ENCODE data around the gene SCRN1.

Gene SCRN1

GRCh38 chr7:29989257-29989995 lies at the start of gene SCRN1:
SCRN1 (minus strand) TSS chr7:29989801; CDS start chr7:29969067, 20,734 bp downstream.
- peak; percentile 5 for DNase-seq

DNA sequence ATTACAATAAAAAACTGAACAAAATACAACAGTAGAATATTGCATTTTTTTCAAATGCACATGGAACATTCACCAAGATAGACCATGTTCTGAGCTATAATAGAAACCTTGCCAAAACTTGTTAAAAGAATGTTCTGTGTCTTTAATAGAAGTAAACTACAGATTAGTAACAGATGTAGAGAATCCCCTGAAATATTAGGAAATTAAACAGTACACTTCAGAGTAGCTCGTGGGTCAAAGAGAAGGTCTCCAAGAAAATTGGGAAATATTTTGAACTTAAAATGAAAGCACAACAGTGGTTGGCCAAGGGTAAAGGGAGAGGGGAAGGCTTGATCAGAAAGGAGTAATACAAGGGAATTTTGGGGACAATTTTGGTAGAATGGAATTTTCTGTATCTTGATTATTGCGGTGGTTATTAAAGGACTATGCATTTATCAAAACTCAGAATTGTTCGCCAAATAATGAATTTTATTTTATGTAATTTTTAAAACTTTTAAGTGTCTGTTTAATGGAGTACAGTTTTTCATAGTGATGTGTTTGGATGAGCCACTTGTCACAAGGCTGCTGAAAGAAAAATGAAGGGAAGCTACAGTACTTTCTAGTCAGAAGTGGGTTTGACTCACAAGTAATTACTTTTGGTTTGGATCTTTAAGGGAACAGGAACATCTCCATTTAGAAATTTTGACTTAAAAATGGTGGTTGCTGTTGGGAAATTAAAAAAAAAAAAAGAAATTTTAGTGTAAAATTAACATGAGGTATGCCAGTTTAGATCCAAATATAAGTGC lies 48.8 kb upstream of the SCRN1 start:
- no peak for DNase-seq

- no peak for DNase-seq
These were observed 46.6 kb upstream of the SCRN1 start for GRCh38 chr7:30036220-30036619.

DNA sequence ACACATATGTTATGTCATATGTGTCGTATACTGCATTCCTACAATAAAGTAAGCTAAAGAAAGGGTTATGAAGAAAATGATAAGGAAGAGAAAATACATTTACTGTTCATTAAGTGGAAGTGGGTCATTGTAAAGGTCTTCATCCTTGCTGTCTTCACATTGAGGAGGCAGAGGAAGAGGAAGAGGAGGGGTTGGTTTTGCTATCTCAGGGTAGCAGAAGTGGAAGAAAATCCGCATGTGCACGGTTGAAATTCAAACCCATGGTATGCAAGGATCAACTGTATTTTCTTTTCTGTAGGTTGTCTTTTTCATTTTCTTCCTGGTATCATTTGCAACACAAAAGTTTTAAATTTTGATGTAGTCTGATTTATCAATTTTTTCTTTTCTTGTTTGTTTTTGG lies 44.9 kb upstream of the SCRN1 start:
- no peak for DNase-seq

GRCh38 chr7:30032310-30033125 lies 42.9 kb upstream of the SCRN1 start:
- DNase-seq: no peak

DNA sequence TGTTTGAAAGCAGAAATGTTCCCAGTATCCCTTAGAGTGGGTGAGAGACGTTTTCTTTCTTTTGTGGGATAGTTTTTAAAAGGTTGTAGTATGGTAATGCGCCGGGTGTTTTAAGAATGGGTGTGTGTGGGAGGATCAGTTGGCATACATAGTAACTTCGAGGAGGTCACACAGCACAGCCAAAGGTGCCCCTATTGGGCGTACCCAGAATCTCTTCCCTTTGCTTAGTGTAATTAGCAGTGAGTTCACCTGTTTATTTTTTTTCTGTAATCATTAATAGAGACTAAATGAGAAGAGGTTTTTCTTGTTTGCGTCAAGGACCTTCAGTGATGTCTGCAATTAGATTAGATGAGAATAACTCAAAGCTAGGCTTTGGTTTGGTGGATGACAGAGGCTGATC lies 40.1 kb upstream of the SCRN1 start:
- peak; percentile 32 for DNase-seq

GRCh38 chr7:30028749-30029635 lies 39.4 kb upstream of the SCRN1 start:
- peak; percentile 37 for DNase-seq

DNA sequence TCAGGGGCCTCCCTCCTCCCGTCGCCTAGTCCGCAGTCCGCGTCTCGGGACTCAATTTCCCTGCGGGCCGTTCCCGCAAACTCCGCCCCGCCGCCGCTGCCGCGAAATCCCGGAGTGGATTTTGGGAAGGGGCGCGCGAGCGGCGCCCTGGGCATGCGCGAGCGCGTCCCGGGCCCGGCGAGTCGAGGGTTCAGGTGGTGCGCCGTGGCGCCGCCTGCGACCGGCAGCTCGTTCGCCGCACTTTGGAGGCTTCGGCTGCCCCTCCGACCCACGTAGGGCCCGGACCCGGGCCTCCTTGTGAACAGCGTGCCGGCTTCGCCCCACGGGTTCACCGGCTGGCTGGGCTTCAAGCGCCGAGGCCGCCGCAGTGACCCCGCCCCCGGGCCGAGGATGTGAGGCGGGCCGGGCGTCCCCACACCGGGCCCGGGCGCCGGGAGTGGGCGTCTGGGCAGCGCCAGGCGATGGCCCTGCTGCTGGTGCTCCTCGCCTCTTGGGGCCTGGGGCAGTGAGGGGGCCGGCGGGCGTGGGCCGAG lies 38.7 kb upstream of the SCRN1 start, which contains the start of gene PLEKHA8:
Gene PLEKHA8, plus strand, starts transcription at position 197 of the 533 bp plus-strand sequence. CDS start 351 bp downstream, outside the sequence.
- peak; percentile 93 for DNase-seq

GRCh38 chr7:30027740-30028215 lies 38.2 kb upstream of the SCRN1 start:
- no peak for DNase-seq

GRCh38 chr7:30027065-30027456 lies 37.5 kb upstream of the SCRN1 start:
- peak; percentile 55 for DNase-seq

GRCh38 chr7:30026229-30027064 lies 36.8 kb upstream of the SCRN1 start, which contains the start of gene FKBP14:
FKBP14 (minus strand) TSS chr7:30026702; CDS start chr7:30026508, 194 bp downstream.
- peak; percentile 96 for DNase-seq

DNA sequence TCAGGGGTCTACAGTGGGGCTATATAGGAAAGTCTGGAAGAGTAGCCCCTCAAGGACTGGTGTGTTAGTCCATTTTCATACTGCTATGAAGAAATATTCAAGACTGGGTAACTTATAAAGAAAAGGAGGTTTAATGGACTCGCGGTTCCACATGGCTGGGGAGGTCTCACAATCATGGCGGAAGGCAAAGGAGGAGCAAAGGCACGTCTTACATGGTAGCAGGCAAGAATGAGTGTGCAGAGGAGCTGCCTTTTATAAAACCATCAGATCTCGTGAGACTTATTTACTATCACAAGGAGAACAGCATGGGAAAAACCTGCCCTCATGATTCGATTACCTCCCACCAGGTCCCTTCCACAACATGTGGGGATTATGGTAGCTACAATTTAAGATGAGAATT lies 33.9 kb upstream of the SCRN1 start:
- DNase-seq: no peak

DNA sequence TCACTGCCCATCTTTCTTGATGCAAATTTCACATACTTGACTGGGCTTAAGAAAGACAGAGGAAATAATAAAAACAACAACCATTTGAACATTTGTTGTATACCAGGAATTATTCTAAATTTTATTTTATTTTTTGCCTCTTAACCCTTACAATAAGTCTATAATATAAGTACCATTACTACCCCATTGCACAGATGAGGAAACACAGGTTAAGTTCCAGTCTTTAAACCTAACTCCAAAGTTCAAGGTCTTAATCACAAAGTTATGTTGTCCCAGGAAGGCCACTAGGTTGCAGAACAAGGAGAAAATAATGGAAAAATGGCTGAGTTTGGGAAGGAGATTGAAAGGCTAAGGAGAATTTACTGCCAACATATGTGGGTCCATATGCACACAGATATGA lies 33.4 kb upstream of the SCRN1 start:
- no peak for DNase-seq

- no peak for DNase-seq
These were observed 30.9 kb upstream of the SCRN1 start for GRCh38 chr7:30020535-30020934.

- DNase-seq: no peak
These were observed 30.4 kb upstream of the SCRN1 start for GRCh38 chr7:30019960-30020359.

DNA sequence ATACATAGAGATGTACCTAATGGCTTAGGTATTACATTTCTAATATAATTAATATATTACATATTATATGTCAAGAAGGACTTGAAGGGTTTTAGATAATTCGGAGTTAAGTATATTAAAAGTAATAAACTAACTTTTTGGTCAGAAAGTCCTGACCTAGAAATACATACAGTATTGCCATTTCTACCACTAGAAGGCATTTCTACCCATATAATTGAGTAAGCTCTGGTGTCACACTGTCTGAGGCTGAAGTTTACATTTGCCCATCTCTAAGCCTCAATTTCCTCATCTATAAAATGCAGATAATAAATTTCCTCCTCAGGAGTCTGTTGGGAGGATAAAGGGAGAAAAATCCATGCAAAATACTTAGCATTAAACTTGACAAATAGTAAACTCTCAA lies 29.8 kb upstream of the SCRN1 start:
- no peak for DNase-seq

DNA sequence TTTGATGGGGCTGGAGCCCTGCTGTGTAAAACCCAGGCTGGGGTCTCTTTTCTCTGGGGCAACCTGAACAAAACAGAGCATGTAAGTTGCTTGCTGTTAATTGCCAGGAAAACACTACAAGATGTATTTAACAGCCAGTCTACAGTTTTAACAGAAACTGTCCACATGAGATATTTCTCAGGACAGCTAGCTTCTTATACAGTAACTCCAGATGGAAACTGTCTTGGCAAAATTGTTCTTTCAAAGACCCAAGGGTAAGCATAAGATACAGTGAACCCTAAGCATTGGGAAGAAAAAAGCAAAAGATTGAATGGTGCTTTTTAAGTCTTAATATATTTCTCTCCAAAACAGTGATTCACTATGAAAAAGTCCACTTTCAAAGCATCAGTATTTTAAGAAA lies 28.9 kb upstream of the SCRN1 start:
- DNase-seq: no peak

GRCh38 chr7:30012757-30013156 lies 23.2 kb upstream of the SCRN1 start:
- no peak for DNase-seq

DNA sequence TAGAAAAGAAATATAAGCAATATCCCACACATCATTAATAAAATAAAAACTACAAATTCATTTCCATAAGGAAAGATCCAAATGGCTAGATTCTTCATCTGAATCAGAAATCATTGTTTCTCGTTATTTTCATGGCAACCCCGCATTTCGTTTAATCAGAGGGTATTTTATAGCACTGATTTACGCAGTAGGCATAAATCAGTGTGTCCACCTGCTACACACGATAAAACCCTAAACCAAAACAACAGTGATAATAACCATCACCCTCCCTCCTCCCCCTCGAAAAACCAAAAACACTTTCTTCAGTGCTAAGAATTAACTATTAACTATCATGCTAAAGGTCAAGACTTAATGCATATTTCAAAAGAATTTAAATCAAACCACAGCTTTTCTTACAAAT lies 20.4 kb upstream of the SCRN1 start:
- no peak for DNase-seq

GRCh38 chr7:30005464-30005863 lies 15.9 kb upstream of the SCRN1 start:
- no peak for DNase-seq

GRCh38 chr7:30003098-30003497 lies 13.5 kb upstream of the SCRN1 start:
- DNase-seq: no peak
